DND-41 (cell line): Measurements from ENCODE around the gene MCFD2.
"Not testable (repeated sequence)": the region's sequence is repeated elsewhere in the genome, so short reads cannot be mapped to it uniquely, and the experiment has no call there.

Experiments
- CTCF ChIP-seq: IDR thresholded peaks from 2 replicates; pipeline ENCODE4 v1.5.1; 2012; ENCODE audit warnings: borderline replicate concordance, low read length, moderate library complexity, mild to moderate bottlenecking; ENCODE audit not compliant: poor library complexity, severe bottlenecking; ENCODE audit errors: extremely low read depth
- EZH2 ChIP-seq: IDR thresholded peaks from 3 replicates; pipeline ENCODE4 v1.6.1; 2012; ENCODE audit warnings: borderline replicate concordance, low read depth, mild to moderate bottlenecking, moderate library complexity, low read length, inconsistent platforms; ENCODE audit not compliant: severe bottlenecking

GRCh38 chr2:46904908-46905678 is 10.5 kb downstream of the MCFD2 start:
- TF ChIP-seq CTCF, EZH2: not testable (repeated sequence)
